ENCODE data around the gene KCNH4. TPM values are rescaled to one million over a fixed set of nuclear protein-coding genes. Genes with fewer than 3 reads are reported as not detected.
"Not testable (repeated sequence)": the region's sequence is repeated elsewhere in the genome, so short reads cannot be mapped to it uniquely, and the experiment has no call there.

KCNH4 gene
- total and polyA plus RNA-seq, 11 donors: 0.07 to 0.28 (median 0.11) TPM; not detected in 1

DNA sequence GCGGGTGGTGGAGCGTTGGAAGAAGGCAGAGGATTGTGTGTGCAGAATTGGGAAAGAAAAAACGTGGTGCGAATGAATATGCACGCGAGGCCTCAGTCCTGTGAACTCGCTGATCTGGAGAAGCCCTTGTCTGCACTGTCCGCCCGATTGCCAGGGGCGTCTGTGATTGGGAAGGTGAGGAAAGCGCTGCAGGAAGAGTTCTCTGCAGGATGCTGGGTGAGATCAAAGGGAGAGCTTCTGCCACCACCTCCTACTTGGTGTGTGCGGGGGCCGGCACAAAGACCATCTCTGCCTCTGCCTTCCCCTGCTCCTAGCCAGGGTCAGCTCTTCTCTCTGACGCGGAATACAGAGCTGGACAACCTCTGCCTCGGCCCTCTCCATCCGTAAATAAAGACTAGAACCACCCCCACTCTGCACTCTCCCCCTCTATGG is 25.3 kb downstream of the KCNH4 start:
- intact Hi-C loops (cut with DNase I): loop anchor here in 1 of 10 donors (1.0 kb wide), 1 partner anchor 20 kb away; no protein-coding TSS in a partner anchor
- peaks cover 9 to 41% (median 30%) of the 10 kb centered on the region in 12 donors for H3K4me1 ChIP-seq
- DNase-seq (no peak), ATAC-seq (no peak)
- peaks cover 0 to 22% (median 4%) of the 10 kb centered on the region in 9 donors for H3K36me3 ChIP-seq
- H3K27me3 ChIP-seq: no peaks in the 10 kb centered on the region
- no peak for TF ChIP-seq POLR2A (IDR thresholded peaks at IDR 0.05)
- TF ChIP-seq, protein P1, sequence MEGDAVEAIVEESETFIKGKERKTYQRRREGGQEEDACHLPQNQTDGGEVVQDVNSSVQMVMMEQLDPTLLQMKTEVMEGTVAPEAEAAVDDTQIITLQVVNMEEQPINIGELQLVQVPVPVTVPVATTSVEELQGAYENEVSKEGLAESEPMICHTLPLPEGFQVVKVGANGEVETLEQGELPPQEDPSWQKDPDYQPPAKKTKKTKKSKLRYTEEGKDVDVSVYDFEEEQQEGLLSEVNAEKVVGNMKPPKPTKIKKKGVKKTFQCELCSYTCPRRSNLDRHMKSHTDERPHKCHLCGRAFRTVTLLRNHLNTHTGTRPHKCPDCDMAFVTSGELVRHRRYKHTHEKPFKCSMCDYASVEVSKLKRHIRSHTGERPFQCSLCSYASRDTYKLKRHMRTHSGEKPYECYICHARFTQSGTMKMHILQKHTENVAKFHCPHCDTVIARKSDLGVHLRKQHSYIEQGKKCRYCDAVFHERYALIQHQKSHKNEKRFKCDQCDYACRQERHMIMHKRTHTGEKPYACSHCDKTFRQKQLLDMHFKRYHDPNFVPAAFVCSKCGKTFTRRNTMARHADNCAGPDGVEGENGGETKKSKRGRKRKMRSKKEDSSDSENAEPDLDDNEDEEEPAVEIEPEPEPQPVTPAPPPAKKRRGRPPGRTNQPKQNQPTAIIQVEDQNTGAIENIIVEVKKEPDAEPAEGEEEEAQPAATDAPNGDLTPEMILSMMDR (IDR thresholded peaks at IDR 0.05): no peak
- 28 to 46% (median 34%) methylated on average over 15 to 17 of the region's 17 CpGs for WGBS, 4 donors
- H3K27ac ChIP-seq: peak overlapping the region in 7 of 12 donors; percentile 62 to 94 (median 76)
- peak overlapping the region in 11 of 12 donors; percentile 40 to 100 (median 86) for H3K4me3 ChIP-seq
- H3K9me3 ChIP-seq: no peaks in the 10 kb centered on the region

DNA sequence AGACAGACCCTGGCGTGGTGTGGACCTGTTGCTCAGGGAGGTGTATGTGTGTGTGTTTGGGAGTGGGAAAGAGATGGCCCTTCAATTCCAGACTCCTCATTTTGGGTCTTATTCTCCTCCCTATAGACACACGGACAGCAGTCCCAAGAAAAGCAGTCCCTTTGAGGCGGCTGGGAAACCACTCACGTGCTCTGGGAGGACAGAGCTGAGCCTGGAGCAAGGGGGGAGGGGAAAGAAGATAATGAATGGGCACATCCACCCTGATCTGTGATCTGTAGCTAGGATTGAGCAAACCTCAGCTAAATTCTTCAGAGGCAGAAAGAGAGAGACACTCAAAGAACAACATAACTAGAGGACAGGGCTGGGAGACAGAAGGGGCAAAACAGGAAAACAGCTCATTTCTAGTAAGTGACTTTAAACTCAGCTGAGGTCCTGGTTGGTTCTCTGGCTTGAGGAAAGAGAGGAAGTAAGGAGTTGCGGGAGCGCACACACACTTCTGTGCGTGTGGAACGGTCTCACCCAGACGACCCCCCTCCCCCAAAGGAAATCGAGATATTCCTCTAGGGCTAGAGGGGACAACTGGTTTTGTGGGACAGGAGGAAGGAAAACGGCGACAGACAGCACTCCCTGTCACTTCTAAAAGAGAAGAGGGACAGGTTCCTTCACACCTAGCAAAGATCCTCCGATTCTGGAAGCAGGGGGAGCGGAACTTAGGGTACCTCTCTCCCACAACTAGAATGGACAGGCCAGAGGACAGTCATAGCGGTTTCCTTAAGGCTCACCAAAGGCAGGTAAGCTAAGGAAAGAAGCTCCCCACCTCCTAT is 26.8 kb downstream of the KCNH4 start:
- no peaks in the 10 kb centered on the region for H3K9me3 ChIP-seq
- H3K4me3 ChIP-seq: peak overlapping the region; percentile 71 to 100 (median 86)
- peaks cover 9 to 42% (median 32%) of the 10 kb centered on the region in 12 donors for H3K4me1 ChIP-seq
- H3K27me3 ChIP-seq: no peaks in the 10 kb centered on the region
- no peak for DNase-seq
- H3K36me3 ChIP-seq: peaks cover 0 to 27% (median 8%) of the 10 kb centered on the region in 9 donors
- ATAC-seq: peak in 1 of 4 donors; percentile 2
- H3K27ac ChIP-seq: peak overlapping the region; percentile 49 to 96 (median 79)
- 5 to 8% (median 7%) methylated on average over 15 of the region's 15 CpGs for WGBS, 4 donors
- intact Hi-C loops (cut with DNase I): no loop called here
- no peak for TF ChIP-seq POLR2A (IDR thresholded peaks at IDR 0.05)
- TF ChIP-seq, protein P1 (IDR thresholded peaks at IDR 0.05): no peak

DNA sequence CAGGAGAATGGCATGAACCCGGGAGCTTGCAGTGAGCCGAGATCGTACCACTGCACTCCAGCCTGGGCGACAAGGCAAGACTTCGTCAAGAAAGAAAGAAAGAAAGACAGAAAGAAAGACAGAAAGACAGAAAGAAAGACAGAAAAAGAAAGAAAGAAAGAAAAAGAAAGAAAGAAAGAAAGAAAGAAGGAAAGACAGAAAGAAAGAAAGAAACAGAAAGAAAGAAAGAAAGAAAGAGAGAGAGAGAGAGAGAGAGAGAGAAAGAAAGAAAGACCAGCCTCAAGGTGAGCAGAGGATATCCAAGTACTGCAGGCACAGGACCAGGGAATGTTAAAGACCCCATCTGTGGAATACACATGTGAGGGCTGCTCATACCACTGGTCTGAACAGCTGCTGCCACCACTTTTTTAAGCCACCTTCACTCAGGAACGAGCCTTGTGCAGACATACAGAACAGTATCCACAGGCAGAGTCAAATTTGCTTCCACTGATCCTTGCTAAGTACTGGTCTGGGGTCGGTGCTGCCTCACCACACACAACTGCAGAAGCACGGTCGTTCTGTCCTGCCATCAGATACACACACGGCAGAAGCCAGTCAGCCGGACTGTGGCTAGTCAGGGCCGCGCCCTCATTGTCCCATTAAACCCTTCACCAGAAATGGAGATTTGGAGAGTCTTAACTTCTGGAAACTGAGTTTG is 33.9 kb downstream of the KCNH4 start:
- H3K9me3 ChIP-seq: no peaks in the 10 kb centered on the region
- TF ChIP-seq POLR2A (IDR thresholded peaks at IDR 0.05): no peak
- TF ChIP-seq, protein P1 (IDR thresholded peaks at IDR 0.05): no peak
- no peak overlapping the region for H3K27ac ChIP-seq
- no peaks in the 10 kb centered on the region for H3K27me3 ChIP-seq
- H3K4me1 ChIP-seq: peaks cover 0 to 52% (median 23%) of the 10 kb centered on the region in 12 donors
- intact Hi-C loops (cut with DNase I): no loop called here
- DNase-seq (peak in 1 of 5 donors; percentile 45), ATAC-seq (no peak)
- no peak overlapping the region for H3K4me3 ChIP-seq
- H3K36me3 ChIP-seq: peaks cover 0 to 58% (median 30%) of the 10 kb centered on the region in 9 donors
- WGBS, 4 donors: 85 to 89% (median 88%) methylated on average over 13 of the region's 13 CpGs

DNA sequence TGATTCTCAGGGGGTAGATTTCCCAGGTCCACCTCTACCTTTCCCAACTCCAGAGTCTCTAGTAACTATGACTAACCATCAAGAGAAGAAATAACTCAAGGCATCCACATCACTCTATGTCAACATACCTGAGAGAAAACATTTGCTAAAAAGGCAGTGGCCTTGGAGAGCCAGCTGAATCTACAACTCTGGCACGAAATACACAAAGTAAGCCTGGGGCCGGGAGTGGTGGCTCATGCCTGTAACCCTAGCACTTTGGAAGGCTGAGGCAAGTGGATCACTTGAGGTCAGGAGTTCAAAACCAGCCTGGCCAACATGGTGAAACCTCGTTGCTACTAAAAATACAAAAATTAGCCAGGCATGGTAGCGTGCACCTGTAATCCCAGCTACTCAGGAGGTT is 37.8 kb downstream of the KCNH4 start:
- peak in 1 of 5 donors; percentile 7 for DNase-seq
- WGBS, 4 donors: 84 to 94% (median 89%) methylated on average over 4 of the region's 4 CpGs
- peaks cover 0 to 52% (median 26%) of the 10 kb centered on the region in 9 donors for H3K36me3 ChIP-seq
- H3K27me3 ChIP-seq; H3K4me3 ChIP-seq; ATAC-seq; H3K9me3 ChIP-seq; intact Hi-C loops (cut with DNase I): not testable (repeated sequence)
- peaks cover 6 to 68% (median 43%) of the 10 kb centered on the region in 12 donors for H3K4me1 ChIP-seq
- H3K27ac ChIP-seq: peak overlapping the region in 7 of 12 donors; percentile 41 to 73 (median 56)

All from heart left ventricle (tissue), 16 donors.